ENCODE data around the gene B4GALT2. TPM values are rescaled to one million over a fixed set of nuclear protein-coding genes. Genes with fewer than 3 reads are reported as not detected.

The B4GALT2 gene
- total and polyA plus RNA-seq, 2 donors (not counting 3 experiments of a cell fraction or from before 2014, with no cell fraction given), result 80.0 to 103 TPM

- ChIA-PET POLR2A (no interaction called here), CTCF (interaction anchor here (0.9 to 2.2 kb wide), 5 partner anchors 19 to 267 kb away, joined by 3 to 7 read pairs (median 5); no protein-coding TSS in a partner anchor)
- intact Hi-C loops (cut with micrococcal nuclease), result loop anchor here (1.0 to 5.0 kb wide), 3 partner anchors 38 to 267 kb away; partner anchors contain the start of gene CCDC24
- peak overlapping the region; percentile 24 for H3K27ac ChIP-seq (ENCODE audit: insufficient read depth, low read depth, low read length)
- peak overlapping the region; percentile 92 for H3K4me2 ChIP-seq (ENCODE audit: insufficient read depth, low read length)
- no peaks in the 10 kb centered on the region for H3K27me3 ChIP-seq (ENCODE audit: control insufficient read depth in 2 of 2, insufficient read depth in 2 of 2, low read length in 2 of 2)
- H3K9me3 ChIP-seq (replicated peaks; ENCODE audit: control insufficient read depth, insufficient read depth, low read length), result no peaks in the 10 kb centered on the region
- peak overlapping the region; percentile 48 for H3K9ac ChIP-seq (replicated peaks; ENCODE audit: extremely low read depth, insufficient read depth, low read length)
- dilution Hi-C loops (cut with MboI; ENCODE audit: extremely low pct_ligation_motif_present, low sequenced_read_pairs), result no loop called here
- H3K9me1 ChIP-seq (replicated peaks; ENCODE audit: control insufficient read depth, extremely low read depth, insufficient read depth, low read length), result no peaks in the 10 kb centered on the region
- FAIRE-seq, result peak; percentile 96
- peak overlapping the region; percentile 99 for H2AFZ ChIP-seq (ENCODE audit: low read depth, low read length)
- BruUV-seq (replicated peaks), result no TSS peak
- TF ChIP-seq MAX (IDR thresholded peaks at IDR 0.05; ENCODE audit: insufficient read depth, insufficient read length) (peak; percentile 33), FOS (IDR thresholded peaks at IDR 0.05; ENCODE audit: borderline replicate concordance, insufficient read depth, low read length) (no peak)
- no peaks in the 10 kb centered on the region for H4K20me1 ChIP-seq (replicated peaks; ENCODE audit: control insufficient read depth, extremely low read depth, insufficient read depth, low read length)
- peak; percentile 89 for DNase-seq (ENCODE audit: low read depth, low spot score)
- H3K36me3 ChIP-seq (ENCODE audit: control insufficient read depth in 2 of 2, extremely low read depth in 1 of 2, insufficient read depth in 2 of 2, low read length in 2 of 2), result no peaks in the 10 kb centered on the region
- peak overlapping the region; percentile 35 to 76 (median 67) for H3K4me3 ChIP-seq (replicated peaks in 1 of 3; ENCODE audit: insufficient read depth in 1 of 3, low read depth in 1 of 3, low read length in 3 of 3)
- peaks cover 7% of the 10 kb centered on the region for H3K4me1 ChIP-seq (ENCODE audit: control insufficient read depth, extremely low read depth, insufficient read depth, low read length)
- H3K79me2 ChIP-seq (ENCODE audit: control insufficient read depth, insufficient read depth, low read length), result no peaks in the 10 kb centered on the region
Measured at GRCh38 chr1:44029911-44030604, 51.0 kb downstream of the B4GALT2 start.

GRCh38 chr1:44030605-44031251 lies 51.7 kb downstream of the B4GALT2 start:
- H2AFZ ChIP-seq (ENCODE audit: low read depth, low read length), result peak overlapping the region; percentile 74
- H3K4me1 ChIP-seq (ENCODE audit: control insufficient read depth, extremely low read depth, insufficient read depth, low read length), result peaks cover 7% of the 10 kb centered on the region
- FAIRE-seq (peak; percentile 12), DNase-seq (ENCODE audit: low read depth, low spot score) (peak; percentile 43)
- no peak for TF ChIP-seq EZH2 (IDR thresholded peaks at IDR 0.05; ENCODE audit: borderline replicate concordance, low read depth, low read length, severe bottlenecking)
- TF ChIP-seq POLR2AphosphoS5 (IDR thresholded peaks at IDR 0.05; ENCODE audit: insufficient read depth, low read depth, low read length), result no peak
- peak; percentile 4 to 58 for TF ChIP-seq CTCF (IDR thresholded peaks at IDR 0.05; ENCODE audit: extremely low read depth in 1 of 2, insufficient read depth in 1 of 2, low read depth in 1 of 2, low read length in 2 of 2)
- no peak for TF ChIP-seq MAX (IDR thresholded peaks at IDR 0.05; ENCODE audit: insufficient read depth, insufficient read length)
- TF ChIP-seq MYC (IDR thresholded peaks at IDR 0.05; ENCODE audit: low read depth, low read length), result no peak
- no peak for TF ChIP-seq JUN (IDR thresholded peaks at IDR 0.05; ENCODE audit: borderline replicate concordance, insufficient read depth, insufficient read length, low read depth)
- TF ChIP-seq GATA2 (IDR thresholded peaks at IDR 0.05; ENCODE audit: insufficient read depth, insufficient read length, low read depth, low read length), result no peak
- no peak for TF ChIP-seq FOS (IDR thresholded peaks at IDR 0.05; ENCODE audit: borderline replicate concordance, insufficient read depth, low read length)
- H3K4me3 ChIP-seq (replicated peaks in 1 of 3; ENCODE audit: insufficient read depth in 1 of 3, low read depth in 1 of 3, low read length in 3 of 3), result peak overlapping the region; percentile 35 to 67 (median 59)
- ChIA-PET CTCF (interaction anchor here (0.6 to 2.2 kb wide), 5 partner anchors 18 to 399 kb away, joined by 3 to 7 read pairs (median 5); no protein-coding TSS in a partner anchor), POLR2A (interaction anchor here (0.6 kb wide), 1 partner anchor 61 kb away, joined by 3 read pairs; the partner anchor contains the start of gene DPH2)
- H3K27ac ChIP-seq (ENCODE audit: insufficient read depth, low read depth, low read length), result no peak overlapping the region
- no peaks in the 10 kb centered on the region for H3K79me2 ChIP-seq (ENCODE audit: control insufficient read depth, insufficient read depth, low read length)
- BruUV-seq (replicated peaks), result no TSS peak
- peak overlapping the region; percentile 48 for H3K9ac ChIP-seq (replicated peaks; ENCODE audit: extremely low read depth, insufficient read depth, low read length)
- no peaks in the 10 kb centered on the region for H3K27me3 ChIP-seq (ENCODE audit: control insufficient read depth in 2 of 2, insufficient read depth in 2 of 2, low read length in 2 of 2)
- no peaks in the 10 kb centered on the region for H4K20me1 ChIP-seq (replicated peaks; ENCODE audit: control insufficient read depth, extremely low read depth, insufficient read depth, low read length)
- no peaks in the 10 kb centered on the region for H3K9me1 ChIP-seq (replicated peaks; ENCODE audit: control insufficient read depth, extremely low read depth, insufficient read depth, low read length)
- peak overlapping the region; percentile 79 for H3K4me2 ChIP-seq (ENCODE audit: insufficient read depth, low read length)
- dilution Hi-C loops (cut with MboI; ENCODE audit: extremely low pct_ligation_motif_present, low sequenced_read_pairs), result no loop called here
- no peaks in the 10 kb centered on the region for H3K9me3 ChIP-seq (replicated peaks; ENCODE audit: control insufficient read depth, insufficient read depth, low read length)
- intact Hi-C loops (cut with micrococcal nuclease), result loop anchor here (1.0 to 5.0 kb wide), 3 partner anchors 38 to 267 kb away; partner anchors contain the start of gene CCDC24
- no peaks in the 10 kb centered on the region for H3K36me3 ChIP-seq (ENCODE audit: control insufficient read depth in 2 of 2, extremely low read depth in 1 of 2, insufficient read depth in 2 of 2, low read length in 2 of 2)

Data from endothelial cell of umbilical vein (primary cell).